NCI-H1417 treated with DMSO at 0.1 percent for 48 hours (cell line): ENCODE data around the gene IGF2BP3.

Experiments used
- DNase-seq: peaks from one replicate; lab custom pipeline; 2025; lab: John Stamatoyannopoulos, UW

Gene IGF2BP3

GRCh38 chr7:23264916-23265458 is 205.3 kb downstream of the IGF2BP3 start:
- no peak for DNase-seq

- no peak for DNase-seq
Measured at GRCh38 chr7:23261843-23262452, 208.3 kb downstream of the IGF2BP3 start.

- no peak for DNase-seq
Measured at GRCh38 chr7:23260371-23260770, 209.9 kb downstream of the IGF2BP3 start.
